Measurements from ENCODE around the gene AATF. TPM values are rescaled to one million over a fixed set of nuclear protein-coding genes. Genes with fewer than 3 reads are reported as not detected.
A peak's percentile ranks its signal among the peaks of the same experiment; 100 is the strongest.

AATF gene
- total RNA-seq, 1 experiment from 2014 or later, result 61.0 TPM

DNA sequence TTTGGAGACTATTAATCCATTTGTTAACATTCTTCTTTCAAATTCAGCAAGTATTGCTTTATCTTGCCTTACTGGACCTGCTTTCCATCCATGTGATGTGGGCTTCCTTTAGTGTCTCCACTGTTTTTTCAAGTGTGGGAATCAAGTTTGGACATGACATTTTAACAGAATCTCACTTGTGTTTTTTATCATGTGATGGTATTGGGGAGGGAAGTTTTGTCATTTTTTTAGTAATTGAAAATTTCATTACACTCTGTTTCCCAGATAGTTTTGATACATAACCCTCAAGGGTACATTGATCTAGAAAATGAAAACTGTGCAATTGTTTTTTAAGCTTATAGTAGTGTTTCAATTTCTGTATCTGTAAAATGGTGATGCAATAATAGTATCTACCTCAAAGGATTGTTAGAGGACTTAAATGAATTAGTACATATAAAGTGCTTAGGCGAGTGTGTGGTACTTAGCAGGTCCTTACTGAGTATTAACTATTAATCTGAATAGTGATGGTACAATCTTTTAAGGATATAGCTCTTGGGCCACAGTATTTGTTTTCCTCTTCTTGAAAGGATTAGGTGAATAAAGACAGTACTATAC is 27.3 kb downstream of the AATF start:
- Mint-ChIP-seq H3K4me3 (no peak overlapping the region), H3K4me1 (peaks cover 24% of the 10 kb centered on the region), H3K36me3 (no peaks in the 10 kb centered on the region), H3K27me3 (ENCODE audit: low read depth) (no peaks in the 10 kb centered on the region), H3K9me3 (no peaks in the 10 kb centered on the region), H3K27ac (peak overlapping the region; percentile 32; the same call in 1 of the 2 replicates)
- DNase-seq (ENCODE audit: low spot score) (no peak), ATAC-seq (no peak)
- POLR2A ChIA-PET, result no interaction called here
- CTCF ChIA-PET, result no interaction called here
- TF ChIP-seq, protein P1, sequence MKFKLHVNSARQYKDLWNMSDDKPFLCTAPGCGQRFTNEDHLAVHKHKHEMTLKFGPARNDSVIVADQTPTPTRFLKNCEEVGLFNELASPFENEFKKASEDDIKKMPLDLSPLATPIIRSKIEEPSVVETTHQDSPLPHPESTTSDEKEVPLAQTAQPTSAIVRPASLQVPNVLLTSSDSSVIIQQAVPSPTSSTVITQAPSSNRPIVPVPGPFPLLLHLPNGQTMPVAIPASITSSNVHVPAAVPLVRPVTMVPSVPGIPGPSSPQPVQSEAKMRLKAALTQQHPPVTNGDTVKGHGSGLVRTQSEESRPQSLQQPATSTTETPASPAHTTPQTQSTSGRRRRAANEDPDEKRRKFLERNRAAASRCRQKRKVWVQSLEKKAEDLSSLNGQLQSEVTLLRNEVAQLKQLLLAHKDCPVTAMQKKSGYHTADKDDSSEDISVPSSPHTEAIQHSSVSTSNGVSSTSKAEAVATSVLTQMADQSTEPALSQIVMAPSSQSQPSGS (CRISPR knock-in tag; IDR thresholded peaks at IDR 0.05; ENCODE audit: borderline replicate concordance, low read depth), result no peak
- TF ChIP-seq, protein P2, sequence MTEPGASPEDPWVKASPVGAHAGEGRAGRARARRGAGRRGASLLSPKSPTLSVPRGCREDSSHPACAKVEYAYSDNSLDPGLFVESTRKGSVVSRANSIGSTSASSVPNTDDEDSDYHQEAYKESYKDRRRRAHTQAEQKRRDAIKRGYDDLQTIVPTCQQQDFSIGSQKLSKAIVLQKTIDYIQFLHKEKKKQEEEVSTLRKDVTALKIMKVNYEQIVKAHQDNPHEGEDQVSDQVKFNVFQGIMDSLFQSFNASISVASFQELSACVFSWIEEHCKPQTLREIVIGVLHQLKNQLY (CRISPR knock-in tag; IDR thresholded peaks at IDR 0.05), result no peak
- TF ChIP-seq, protein P3, sequence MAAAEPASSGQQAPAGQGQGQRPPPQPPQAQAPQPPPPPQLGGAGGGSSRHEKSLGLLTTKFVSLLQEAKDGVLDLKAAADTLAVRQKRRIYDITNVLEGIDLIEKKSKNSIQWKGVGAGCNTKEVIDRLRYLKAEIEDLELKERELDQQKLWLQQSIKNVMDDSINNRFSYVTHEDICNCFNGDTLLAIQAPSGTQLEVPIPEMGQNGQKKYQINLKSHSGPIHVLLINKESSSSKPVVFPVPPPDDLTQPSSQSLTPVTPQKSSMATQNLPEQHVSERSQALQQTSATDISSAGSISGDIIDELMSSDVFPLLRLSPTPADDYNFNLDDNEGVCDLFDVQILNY (CRISPR knock-in tag; IDR thresholded peaks at IDR 0.05), result no peak
- TF ChIP-seq TP53 (CRISPR knock-in tag; IDR thresholded peaks at IDR 0.05), result no peak
- no peak for TF ChIP-seq MYBL2 (CRISPR knock-in tag; IDR thresholded peaks at IDR 0.05)
- TF ChIP-seq, protein P4, sequence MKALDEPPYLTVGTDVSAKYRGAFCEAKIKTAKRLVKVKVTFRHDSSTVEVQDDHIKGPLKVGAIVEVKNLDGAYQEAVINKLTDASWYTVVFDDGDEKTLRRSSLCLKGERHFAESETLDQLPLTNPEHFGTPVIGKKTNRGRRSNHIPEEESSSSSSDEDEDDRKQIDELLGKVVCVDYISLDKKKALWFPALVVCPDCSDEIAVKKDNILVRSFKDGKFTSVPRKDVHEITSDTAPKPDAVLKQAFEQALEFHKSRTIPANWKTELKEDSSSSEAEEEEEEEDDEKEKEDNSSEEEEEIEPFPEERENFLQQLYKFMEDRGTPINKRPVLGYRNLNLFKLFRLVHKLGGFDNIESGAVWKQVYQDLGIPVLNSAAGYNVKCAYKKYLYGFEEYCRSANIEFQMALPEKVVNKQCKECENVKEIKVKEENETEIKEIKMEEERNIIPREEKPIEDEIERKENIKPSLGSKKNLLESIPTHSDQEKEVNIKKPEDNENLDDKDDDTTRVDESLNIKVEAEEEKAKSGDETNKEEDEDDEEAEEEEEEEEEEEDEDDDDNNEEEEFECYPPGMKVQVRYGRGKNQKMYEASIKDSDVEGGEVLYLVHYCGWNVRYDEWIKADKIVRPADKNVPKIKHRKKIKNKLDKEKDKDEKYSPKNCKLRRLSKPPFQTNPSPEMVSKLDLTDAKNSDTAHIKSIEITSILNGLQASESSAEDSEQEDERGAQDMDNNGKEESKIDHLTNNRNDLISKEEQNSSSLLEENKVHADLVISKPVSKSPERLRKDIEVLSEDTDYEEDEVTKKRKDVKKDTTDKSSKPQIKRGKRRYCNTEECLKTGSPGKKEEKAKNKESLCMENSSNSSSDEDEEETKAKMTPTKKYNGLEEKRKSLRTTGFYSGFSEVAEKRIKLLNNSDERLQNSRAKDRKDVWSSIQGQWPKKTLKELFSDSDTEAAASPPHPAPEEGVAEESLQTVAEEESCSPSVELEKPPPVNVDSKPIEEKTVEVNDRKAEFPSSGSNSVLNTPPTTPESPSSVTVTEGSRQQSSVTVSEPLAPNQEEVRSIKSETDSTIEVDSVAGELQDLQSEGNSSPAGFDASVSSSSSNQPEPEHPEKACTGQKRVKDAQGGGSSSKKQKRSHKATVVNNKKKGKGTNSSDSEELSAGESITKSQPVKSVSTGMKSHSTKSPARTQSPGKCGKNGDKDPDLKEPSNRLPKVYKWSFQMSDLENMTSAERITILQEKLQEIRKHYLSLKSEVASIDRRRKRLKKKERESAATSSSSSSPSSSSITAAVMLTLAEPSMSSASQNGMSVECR (CRISPR knock-in tag; IDR thresholded peaks at IDR 0.05; ENCODE audit: borderline replicate concordance), result no peak
- TF ChIP-seq TEAD4 (CRISPR knock-in tag; IDR thresholded peaks at IDR 0.05), result no peak
- no peak for TF ChIP-seq ETV6 (CRISPR knock-in tag; IDR thresholded peaks at IDR 0.05)
- TF ChIP-seq, protein P5, sequence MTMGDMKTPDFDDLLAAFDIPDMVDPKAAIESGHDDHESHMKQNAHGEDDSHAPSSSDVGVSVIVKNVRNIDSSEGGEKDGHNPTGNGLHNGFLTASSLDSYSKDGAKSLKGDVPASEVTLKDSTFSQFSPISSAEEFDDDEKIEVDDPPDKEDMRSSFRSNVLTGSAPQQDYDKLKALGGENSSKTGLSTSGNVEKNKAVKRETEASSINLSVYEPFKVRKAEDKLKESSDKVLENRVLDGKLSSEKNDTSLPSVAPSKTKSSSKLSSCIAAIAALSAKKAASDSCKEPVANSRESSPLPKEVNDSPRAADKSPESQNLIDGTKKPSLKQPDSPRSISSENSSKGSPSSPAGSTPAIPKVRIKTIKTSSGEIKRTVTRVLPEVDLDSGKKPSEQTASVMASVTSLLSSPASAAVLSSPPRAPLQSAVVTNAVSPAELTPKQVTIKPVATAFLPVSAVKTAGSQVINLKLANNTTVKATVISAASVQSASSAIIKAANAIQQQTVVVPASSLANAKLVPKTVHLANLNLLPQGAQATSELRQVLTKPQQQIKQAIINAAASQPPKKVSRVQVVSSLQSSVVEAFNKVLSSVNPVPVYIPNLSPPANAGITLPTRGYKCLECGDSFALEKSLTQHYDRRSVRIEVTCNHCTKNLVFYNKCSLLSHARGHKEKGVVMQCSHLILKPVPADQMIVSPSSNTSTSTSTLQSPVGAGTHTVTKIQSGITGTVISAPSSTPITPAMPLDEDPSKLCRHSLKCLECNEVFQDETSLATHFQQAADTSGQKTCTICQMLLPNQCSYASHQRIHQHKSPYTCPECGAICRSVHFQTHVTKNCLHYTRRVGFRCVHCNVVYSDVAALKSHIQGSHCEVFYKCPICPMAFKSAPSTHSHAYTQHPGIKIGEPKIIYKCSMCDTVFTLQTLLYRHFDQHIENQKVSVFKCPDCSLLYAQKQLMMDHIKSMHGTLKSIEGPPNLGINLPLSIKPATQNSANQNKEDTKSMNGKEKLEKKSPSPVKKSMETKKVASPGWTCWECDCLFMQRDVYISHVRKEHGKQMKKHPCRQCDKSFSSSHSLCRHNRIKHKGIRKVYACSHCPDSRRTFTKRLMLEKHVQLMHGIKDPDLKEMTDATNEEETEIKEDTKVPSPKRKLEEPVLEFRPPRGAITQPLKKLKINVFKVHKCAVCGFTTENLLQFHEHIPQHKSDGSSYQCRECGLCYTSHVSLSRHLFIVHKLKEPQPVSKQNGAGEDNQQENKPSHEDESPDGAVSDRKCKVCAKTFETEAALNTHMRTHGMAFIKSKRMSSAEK (CRISPR knock-in tag; IDR thresholded peaks at IDR 0.05; ENCODE audit: borderline replicate concordance), result no peak
- TF ChIP-seq RORB (CRISPR knock-in tag; IDR thresholded peaks at IDR 0.05), result no peak
- no peak for TF ChIP-seq GTF2I (CRISPR knock-in tag; conservative IDR thresholded peaks at IDR 0.05)

DNA sequence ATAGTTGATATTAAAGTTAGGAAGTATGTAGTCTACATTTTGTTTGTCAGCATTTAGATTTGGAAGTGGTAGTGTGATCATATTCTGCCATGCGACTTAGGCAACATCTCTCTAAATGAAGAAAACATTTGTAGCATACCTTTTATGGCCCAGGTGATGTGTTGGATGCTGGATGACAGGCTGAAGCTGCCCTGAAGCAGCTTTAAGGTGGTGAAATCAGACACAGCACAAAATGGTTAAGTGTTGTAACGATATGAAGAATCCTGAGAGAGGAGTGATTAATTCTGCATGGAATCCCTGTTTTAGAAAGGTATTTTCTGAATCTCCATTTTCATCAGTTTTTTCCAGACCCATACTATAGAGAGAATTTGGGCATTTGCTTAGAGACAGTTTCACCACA is 28.3 kb downstream of the AATF start:
- Mint-ChIP-seq H3K9me3 (no peaks in the 10 kb centered on the region), H3K4me3 (no peak overlapping the region), H3K36me3 (0 out of 2 replicates have a peak, but pooled peaks cover 2% of the 10 kb centered on the region), H3K27ac (peak overlapping the region; percentile 51), H3K4me1 (peaks cover 24% of the 10 kb centered on the region), H3K27me3 (ENCODE audit: low read depth) (no peaks in the 10 kb centered on the region)
- ChIA-PET POLR2A (no interaction called here), CTCF (no interaction called here)
- ATAC-seq, result no peak
- no peak for TF ChIP-seq NFATC4 (CRISPR knock-in tag; IDR thresholded peaks at IDR 0.05)
- no peak for TF ChIP-seq ZNF121 (CRISPR knock-in tag; IDR thresholded peaks at IDR 0.05)
- no peak for TF ChIP-seq JAZF1 (CRISPR knock-in tag; IDR thresholded peaks at IDR 0.05)
- TF ChIP-seq PRRX2 (CRISPR knock-in tag; IDR thresholded peaks at IDR 0.05), result no peak
- TF ChIP-seq, protein P6, sequence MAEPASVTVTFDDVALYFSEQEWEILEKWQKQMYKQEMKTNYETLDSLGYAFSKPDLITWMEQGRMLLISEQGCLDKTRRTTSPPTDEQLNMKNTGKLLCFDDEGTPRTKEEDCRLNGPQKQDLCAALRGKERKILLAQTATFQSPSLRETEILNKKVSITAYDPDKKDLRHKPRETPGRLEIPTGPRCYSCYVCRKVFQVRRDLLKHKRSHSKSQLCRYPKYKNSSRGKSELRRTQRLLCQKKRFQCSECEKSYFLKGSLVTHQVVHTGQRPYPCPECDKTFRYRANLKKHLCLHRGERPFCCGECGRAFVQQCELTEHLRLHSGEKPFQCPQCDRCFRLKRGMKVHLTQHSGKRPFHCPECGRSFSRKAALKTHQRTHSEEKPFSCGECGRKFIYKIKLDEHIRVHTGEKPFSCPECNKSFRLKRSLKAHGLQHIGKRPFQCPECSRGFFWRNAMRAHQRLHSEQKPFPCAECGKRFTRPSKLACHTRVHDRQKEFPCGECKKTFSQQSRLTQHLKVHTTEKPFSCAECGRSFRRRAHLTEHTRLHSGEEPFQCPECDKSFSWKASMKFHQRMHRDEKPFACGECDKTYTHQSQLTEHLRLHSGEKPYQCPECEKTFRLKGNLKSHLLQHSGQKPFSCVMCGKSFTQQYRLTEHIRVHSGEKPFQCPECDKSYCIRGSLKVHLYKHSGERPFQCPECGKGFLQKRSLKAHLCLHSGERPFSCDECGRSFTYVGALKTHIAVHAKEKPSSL (CRISPR knock-in tag; conservative IDR thresholded peaks at IDR 0.05), result no peak
- no peak for TF ChIP-seq NR1H2 (CRISPR knock-in tag; IDR thresholded peaks at IDR 0.05)
- DNase-seq (ENCODE audit: low spot score), result no peak

Data from WTC11 (cell line).